ENCODE data around the gene JAKMIP1.

Gene JAKMIP1

DNA sequence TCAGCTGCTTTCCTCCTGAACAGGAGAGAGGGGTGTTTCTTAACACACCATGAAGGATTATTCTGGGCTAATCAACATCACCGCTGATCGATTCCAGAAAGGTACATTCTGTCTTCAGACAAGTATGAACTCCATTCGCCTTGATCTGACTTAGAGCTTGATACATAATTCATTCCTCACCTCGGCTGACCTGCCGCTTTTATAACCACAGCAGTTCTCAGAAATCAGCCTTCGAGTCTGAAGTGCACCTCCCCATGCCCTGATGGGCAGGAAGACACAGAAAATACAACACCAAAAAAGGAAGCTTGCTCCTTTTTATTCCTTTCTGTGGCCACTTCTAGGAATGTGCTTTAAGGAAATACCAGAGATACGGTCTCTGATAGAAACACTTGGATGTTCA is 85.7 kb downstream of the JAKMIP1 start:
- Histone ChIP-seq H3K36me3 (ENCODE audit: control insufficient read depth in 1 of 2, insufficient read depth in 2 of 2, low read length in 2 of 2) (no peaks in the 10 kb centered on the region), H3K4me1 (ENCODE audit: control insufficient read depth in 1 of 2, insufficient read depth in 2 of 2, low read length in 2 of 2) (no peaks in the 10 kb centered on the region), H3K9me3 (ENCODE audit: control insufficient read depth in 1 of 2, low read length in 2 of 2) (no peaks in the 10 kb centered on the region), H3K9ac (ENCODE audit: low read depth in 1 of 2, low read length in 2 of 2) (no peak overlapping the region), H3K27ac (ENCODE audit: low read depth, low read length) (no peak overlapping the region), H3K27me3 (ENCODE audit: control insufficient read depth in 1 of 2, insufficient read depth in 2 of 2, low read length in 2 of 2) (peaks cover 0 to 10% of the 10 kb centered on the region in 2 donors), H3K4me3 (ENCODE audit: low read depth in 1 of 2, low read length in 2 of 2) (no peak overlapping the region)

DNA sequence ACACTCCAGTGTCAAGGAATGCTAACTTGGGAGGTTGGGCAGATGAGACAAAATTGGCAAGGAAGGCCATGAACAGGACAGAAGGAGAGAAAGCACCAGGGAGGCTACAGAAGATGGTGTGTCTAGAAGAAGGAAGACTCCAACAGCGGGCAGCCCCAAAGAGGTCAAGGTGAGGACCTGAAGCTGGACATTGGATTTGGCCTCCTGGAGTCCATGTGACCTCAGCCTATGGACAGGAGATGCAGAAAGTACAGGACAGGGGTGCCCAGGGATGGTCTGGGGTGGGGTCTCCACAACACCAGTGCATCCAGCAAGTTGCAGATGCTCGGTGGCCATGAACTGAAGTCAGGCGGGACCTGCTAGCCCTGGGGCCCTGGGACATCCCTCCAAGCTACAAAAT is 86.2 kb downstream of the JAKMIP1 start:
- Histone ChIP-seq H3K9ac (ENCODE audit: low read depth in 1 of 2, low read length in 2 of 2) (no peak overlapping the region), H3K27me3 (ENCODE audit: control insufficient read depth in 1 of 2, insufficient read depth in 2 of 2, low read length in 2 of 2) (peaks cover 0 to 10% of the 10 kb centered on the region in 2 donors), H3K9me3 (ENCODE audit: control insufficient read depth in 1 of 2, low read length in 2 of 2) (no peaks in the 10 kb centered on the region), H3K4me1 (ENCODE audit: control insufficient read depth in 1 of 2, insufficient read depth in 2 of 2, low read length in 2 of 2) (no peaks in the 10 kb centered on the region), H3K36me3 (ENCODE audit: control insufficient read depth in 1 of 2, insufficient read depth in 2 of 2, low read length in 2 of 2) (no peaks in the 10 kb centered on the region), H3K27ac (ENCODE audit: low read depth, low read length) (no peak overlapping the region), H3K4me3 (ENCODE audit: low read depth in 1 of 2, low read length in 2 of 2) (no peak overlapping the region)

DNA sequence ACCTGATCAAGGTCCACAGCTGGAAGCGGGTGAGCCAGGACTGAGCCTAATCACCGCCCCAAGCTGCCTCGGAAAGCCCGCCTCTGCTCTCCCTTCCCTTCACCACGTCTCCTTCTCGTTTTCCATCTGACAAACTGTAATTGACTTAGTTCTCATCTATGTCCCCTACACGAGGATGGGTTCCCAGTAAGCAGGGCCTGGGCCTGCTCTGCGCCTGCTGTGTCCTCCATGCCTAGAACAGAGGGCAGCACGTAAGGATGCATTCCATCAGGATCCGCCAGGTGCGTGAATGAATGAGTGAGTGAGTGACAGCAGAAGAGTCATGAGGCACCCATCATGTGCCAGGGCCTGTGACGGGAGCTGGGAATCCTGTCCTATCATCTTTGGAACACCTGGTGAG is 86.7 kb downstream of the JAKMIP1 start:
- Histone ChIP-seq H3K27ac (ENCODE audit: low read depth, low read length) (no peak overlapping the region), H3K4me3 (ENCODE audit: low read depth in 1 of 2, low read length in 2 of 2) (no peak overlapping the region), H3K4me1 (ENCODE audit: control insufficient read depth in 1 of 2, insufficient read depth in 2 of 2, low read length in 2 of 2) (no peaks in the 10 kb centered on the region), H3K27me3 (ENCODE audit: control insufficient read depth in 1 of 2, insufficient read depth in 2 of 2, low read length in 2 of 2) (peaks cover 0 to 10% of the 10 kb centered on the region in 2 donors), H3K9ac (ENCODE audit: low read depth in 1 of 2, low read length in 2 of 2) (no peak overlapping the region), H3K9me3 (ENCODE audit: control insufficient read depth in 1 of 2, low read length in 2 of 2) (no peaks in the 10 kb centered on the region), H3K36me3 (ENCODE audit: control insufficient read depth in 1 of 2, insufficient read depth in 2 of 2, low read length in 2 of 2) (no peaks in the 10 kb centered on the region)

DNA sequence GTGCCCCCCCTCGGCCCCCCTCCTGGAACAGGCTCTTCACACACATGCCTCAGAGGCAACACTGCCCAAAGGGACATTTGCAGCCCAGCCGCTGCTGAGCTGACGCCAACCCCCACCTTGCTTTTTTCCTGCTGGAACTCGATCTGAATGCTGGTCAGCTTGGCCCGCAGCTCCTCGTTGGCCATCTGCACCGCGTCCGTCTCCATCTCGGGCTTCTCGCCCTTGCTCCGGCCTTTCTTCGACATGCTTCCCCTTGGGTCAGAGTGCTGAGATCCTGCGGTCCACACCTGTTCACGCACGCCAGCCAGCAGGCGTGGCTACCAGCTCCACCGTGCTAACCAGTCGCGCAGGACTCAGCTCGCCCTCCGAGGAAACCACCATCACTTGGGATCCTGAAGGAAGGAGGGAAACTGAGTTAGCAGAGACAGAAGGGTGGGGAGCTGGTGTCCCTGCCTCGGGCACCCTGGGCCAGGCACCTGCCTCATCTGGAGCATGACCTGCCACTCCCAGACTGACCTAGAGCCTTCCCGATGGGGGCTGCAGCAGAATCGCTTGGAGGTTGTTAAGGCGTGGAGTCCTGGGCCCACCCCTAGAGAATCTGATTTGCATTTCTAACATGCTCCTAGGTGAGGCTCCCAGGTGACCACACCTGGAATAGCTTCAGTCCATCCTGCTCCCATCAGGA is 87.6 kb downstream of the JAKMIP1 start:
- no peaks in the 10 kb centered on the region for H3K36me3 ChIP-seq (ENCODE audit: control insufficient read depth in 1 of 2, insufficient read depth in 2 of 2, low read length in 2 of 2)
- no peak overlapping the region for H3K4me3 ChIP-seq (ENCODE audit: low read depth in 1 of 2, low read length in 2 of 2)
- H3K4me1 ChIP-seq (ENCODE audit: control insufficient read depth in 1 of 2, insufficient read depth in 2 of 2, low read length in 2 of 2), result no peaks in the 10 kb centered on the region
- H3K27me3 ChIP-seq (ENCODE audit: control insufficient read depth in 1 of 2, insufficient read depth in 2 of 2, low read length in 2 of 2), result peaks cover 0 to 10% of the 10 kb centered on the region in 2 donors
- H3K27ac ChIP-seq (ENCODE audit: low read depth, low read length), result no peak overlapping the region
- no peaks in the 10 kb centered on the region for H3K9me3 ChIP-seq (ENCODE audit: control insufficient read depth in 1 of 2, low read length in 2 of 2)
- H3K9ac ChIP-seq (ENCODE audit: low read depth in 1 of 2, low read length in 2 of 2), result no peak overlapping the region

DNA sequence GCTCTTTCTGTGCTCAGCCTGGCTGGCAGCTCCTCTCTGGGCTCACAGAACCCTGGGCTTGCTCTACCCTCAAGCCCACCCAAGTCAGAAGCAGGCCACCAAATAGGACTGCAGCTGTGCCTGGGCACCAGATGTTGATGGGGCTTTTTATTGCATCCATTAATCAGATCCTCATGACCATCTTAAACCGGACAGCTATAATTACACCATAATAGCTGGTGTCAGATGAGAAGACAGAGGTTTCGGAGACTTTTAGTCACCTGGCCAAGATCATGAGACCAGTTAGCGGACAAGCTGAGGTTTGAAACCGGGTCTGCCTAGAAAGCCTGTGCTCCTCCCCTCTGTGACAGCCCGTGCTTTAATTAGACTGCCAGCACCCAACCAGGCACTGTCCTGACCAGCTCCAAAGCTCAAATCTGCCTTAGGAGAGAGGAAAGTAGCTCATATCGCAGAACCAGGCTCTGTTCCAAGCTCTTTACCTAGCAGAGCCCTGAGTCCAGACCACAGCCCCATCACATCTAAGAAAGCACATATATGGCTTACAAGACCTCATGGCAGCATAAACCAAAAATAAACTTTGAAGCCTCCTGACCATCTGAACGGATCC is 88.9 kb downstream of the JAKMIP1 start:
- Histone ChIP-seq H3K4me3 (ENCODE audit: low read depth in 1 of 2, low read length in 2 of 2) (no peak overlapping the region), H3K9ac (ENCODE audit: low read depth in 1 of 2, low read length in 2 of 2) (no peak overlapping the region), H3K4me1 (ENCODE audit: control insufficient read depth in 1 of 2, insufficient read depth in 2 of 2, low read length in 2 of 2) (no peaks in the 10 kb centered on the region), H3K9me3 (ENCODE audit: control insufficient read depth in 1 of 2, low read length in 2 of 2) (no peaks in the 10 kb centered on the region), H3K27me3 (ENCODE audit: control insufficient read depth in 1 of 2, insufficient read depth in 2 of 2, low read length in 2 of 2) (peaks cover 0 to 10% of the 10 kb centered on the region in 2 donors), H3K27ac (ENCODE audit: low read depth, low read length) (no peak overlapping the region), H3K36me3 (ENCODE audit: control insufficient read depth in 1 of 2, insufficient read depth in 2 of 2, low read length in 2 of 2) (no peaks in the 10 kb centered on the region)

DNA sequence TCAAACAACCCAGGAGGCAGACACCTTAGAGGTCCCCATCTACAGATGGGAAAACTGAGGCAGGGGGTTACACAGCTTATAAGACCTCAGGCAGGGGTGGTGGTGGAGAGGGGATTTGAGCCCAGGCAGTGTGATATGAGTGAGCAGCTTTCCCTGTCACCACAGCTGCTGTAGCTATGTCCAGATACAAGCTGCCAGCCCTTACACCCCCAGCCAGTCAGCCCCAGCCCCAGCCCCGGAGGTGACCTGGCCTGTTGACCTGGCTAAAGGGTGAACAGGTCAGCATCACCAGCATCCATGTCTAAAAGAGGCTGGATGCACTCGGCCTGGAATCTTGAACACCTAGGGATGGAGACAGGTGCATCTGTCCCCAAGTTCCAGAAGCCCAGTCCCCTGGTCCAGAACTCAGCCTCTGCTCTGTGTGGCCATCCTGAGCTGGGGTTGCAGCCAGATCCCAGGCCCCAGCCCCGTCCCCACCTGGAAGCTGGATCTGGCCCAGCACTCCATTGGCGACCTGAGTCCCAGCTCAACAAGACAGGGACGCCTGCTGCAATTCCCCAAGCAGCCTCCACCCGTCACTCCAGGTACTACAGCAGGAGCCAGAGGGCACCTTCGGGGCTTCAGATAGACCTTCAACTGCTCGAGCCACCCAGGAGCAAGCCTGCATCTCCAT is 89.5 kb downstream of the JAKMIP1 start:
- no peaks in the 10 kb centered on the region for H3K36me3 ChIP-seq (ENCODE audit: control insufficient read depth in 1 of 2, insufficient read depth in 2 of 2, low read length in 2 of 2)
- H3K4me3 ChIP-seq (ENCODE audit: low read depth in 1 of 2, low read length in 2 of 2), result no peak overlapping the region
- H3K9me3 ChIP-seq (ENCODE audit: control insufficient read depth in 1 of 2, low read length in 2 of 2), result no peaks in the 10 kb centered on the region
- no peaks in the 10 kb centered on the region for H3K4me1 ChIP-seq (ENCODE audit: control insufficient read depth in 1 of 2, insufficient read depth in 2 of 2, low read length in 2 of 2)
- no peak overlapping the region for H3K27ac ChIP-seq (ENCODE audit: low read depth, low read length)
- H3K9ac ChIP-seq (ENCODE audit: low read depth in 1 of 2, low read length in 2 of 2), result no peak overlapping the region
- H3K27me3 ChIP-seq (ENCODE audit: control insufficient read depth in 1 of 2, insufficient read depth in 2 of 2, low read length in 2 of 2), result peaks cover 0 to 8% of the 10 kb centered on the region in 2 donors

DNA sequence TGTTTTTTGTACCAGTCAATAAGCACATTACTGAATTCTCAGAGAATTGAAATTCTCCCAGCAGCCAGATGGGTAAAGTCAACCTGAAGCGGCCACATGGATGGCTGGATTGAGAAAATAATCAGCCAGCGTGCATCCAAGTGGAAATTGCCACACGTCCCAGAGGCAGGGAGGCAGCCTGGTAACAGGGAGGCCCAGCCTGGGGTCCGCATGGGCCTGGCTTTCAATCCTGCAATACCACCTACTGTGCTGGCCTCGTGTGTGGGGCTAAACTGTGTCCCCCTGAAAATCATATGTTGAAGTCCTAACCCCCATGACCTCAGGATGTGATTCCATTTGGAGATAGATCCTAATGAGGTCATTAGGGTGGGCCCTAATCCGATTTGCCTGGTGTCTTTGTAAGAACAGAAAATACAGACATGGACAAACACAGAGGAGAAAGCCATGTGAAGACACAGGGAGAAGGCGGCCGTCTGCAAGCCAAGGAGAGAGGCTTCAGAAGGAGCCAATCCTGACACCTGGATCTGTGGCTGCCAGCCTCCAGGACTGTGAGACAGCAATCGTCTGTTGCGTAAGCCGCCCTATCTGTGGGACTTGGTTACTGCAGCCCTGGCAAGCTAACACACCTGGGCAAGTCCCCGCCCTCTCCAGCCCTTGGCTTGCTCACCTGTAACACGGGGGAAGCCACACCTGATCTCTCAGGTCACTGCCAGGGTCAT is 90.3 kb downstream of the JAKMIP1 start:
- peaks cover 0 to 11% of the 10 kb centered on the region in 2 donors for H3K27me3 ChIP-seq (ENCODE audit: control insufficient read depth in 1 of 2, insufficient read depth in 2 of 2, low read length in 2 of 2)
- H3K4me1 ChIP-seq (ENCODE audit: control insufficient read depth in 1 of 2, insufficient read depth in 2 of 2, low read length in 2 of 2), result no peaks in the 10 kb centered on the region
- H3K4me3 ChIP-seq (ENCODE audit: low read depth in 1 of 2, low read length in 2 of 2), result no peak overlapping the region
- H3K27ac ChIP-seq (ENCODE audit: low read depth, low read length), result no peak overlapping the region
- H3K36me3 ChIP-seq (ENCODE audit: control insufficient read depth in 1 of 2, insufficient read depth in 2 of 2, low read length in 2 of 2), result no peaks in the 10 kb centered on the region
- no peaks in the 10 kb centered on the region for H3K9me3 ChIP-seq (ENCODE audit: control insufficient read depth in 1 of 2, low read length in 2 of 2)
- H3K9ac ChIP-seq (ENCODE audit: low read depth in 1 of 2, low read length in 2 of 2), result no peak overlapping the region

DNA sequence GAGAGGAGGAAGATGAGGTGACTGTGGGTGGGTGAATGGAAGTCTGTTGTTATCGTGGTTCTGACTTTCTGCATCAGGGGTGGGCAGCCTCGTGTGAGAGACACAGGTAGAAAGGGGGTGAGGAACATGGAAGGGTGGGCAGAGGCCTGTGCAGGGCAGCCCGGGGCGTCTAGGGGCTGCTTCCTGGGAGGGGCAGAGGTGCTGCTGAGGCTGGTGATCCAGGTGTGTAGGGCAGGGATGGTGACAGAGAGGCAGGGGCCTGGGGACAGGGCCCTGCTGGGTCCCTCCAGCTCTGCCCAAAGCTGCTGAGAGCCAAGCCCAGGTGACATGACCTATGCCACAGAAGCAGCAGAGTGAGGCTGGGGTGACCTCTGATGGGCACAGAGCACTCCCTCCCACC is 92.5 kb downstream of the JAKMIP1 start:
- Histone ChIP-seq H3K27ac (ENCODE audit: low read depth, low read length) (no peak overlapping the region), H3K27me3 (ENCODE audit: control insufficient read depth in 1 of 2, insufficient read depth in 2 of 2, low read length in 2 of 2) (peaks cover 0 to 4% of the 10 kb centered on the region in 2 donors), H3K4me1 (ENCODE audit: control insufficient read depth in 1 of 2, insufficient read depth in 2 of 2, low read length in 2 of 2) (no peaks in the 10 kb centered on the region), H3K36me3 (ENCODE audit: control insufficient read depth in 1 of 2, insufficient read depth in 2 of 2, low read length in 2 of 2) (no peaks in the 10 kb centered on the region), H3K4me3 (ENCODE audit: low read depth in 1 of 2, low read length in 2 of 2) (no peak overlapping the region), H3K9ac (ENCODE audit: low read depth in 1 of 2, low read length in 2 of 2) (no peak overlapping the region), H3K9me3 (ENCODE audit: control insufficient read depth in 1 of 2, low read length in 2 of 2) (no peaks in the 10 kb centered on the region)

DNA sequence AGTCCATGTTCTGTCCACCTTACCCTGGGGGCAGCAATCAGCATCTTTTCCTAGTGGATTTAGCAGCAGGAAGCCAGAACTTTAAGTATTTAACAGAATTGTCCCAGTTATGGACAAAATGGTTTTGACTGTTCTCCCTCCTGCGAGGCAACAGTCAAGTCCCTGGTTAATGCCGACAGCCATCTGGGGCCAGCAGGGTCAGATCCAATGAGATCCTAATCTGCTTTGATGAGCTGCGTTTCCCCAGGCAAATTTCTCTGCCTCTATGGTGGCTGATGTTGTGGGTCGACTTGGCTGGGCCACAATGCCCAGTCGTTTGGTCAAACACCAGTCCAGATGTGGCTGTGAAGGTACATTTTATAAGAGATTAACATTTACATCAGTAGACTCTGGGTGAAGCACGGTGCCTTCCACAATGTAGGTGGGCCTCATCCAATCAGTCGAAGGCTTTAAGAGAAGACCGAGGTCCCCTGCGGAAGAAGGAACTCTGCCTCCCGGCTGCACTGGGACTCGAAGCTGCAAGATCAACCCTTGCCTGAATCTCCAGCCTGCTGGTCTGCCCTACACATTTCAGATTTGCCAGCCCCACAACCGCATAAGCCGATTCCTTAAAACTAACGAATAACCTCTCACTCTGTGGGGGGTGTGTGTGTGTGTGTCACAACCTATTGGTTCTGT is 93.1 kb downstream of the JAKMIP1 start:
- Histone ChIP-seq H3K4me3 (ENCODE audit: low read depth in 1 of 2, low read length in 2 of 2) (no peak overlapping the region), H3K36me3 (ENCODE audit: control insufficient read depth in 1 of 2, insufficient read depth in 2 of 2, low read length in 2 of 2) (no peaks in the 10 kb centered on the region), H3K27ac (ENCODE audit: low read depth, low read length) (no peak overlapping the region), H3K9me3 (ENCODE audit: control insufficient read depth in 1 of 2, low read length in 2 of 2) (no peaks in the 10 kb centered on the region), H3K4me1 (ENCODE audit: control insufficient read depth in 1 of 2, insufficient read depth in 2 of 2, low read length in 2 of 2) (no peaks in the 10 kb centered on the region), H3K27me3 (ENCODE audit: control insufficient read depth in 1 of 2, insufficient read depth in 2 of 2, low read length in 2 of 2) (peaks cover 0 to 4% of the 10 kb centered on the region in 2 donors), H3K9ac (ENCODE audit: low read depth in 1 of 2, low read length in 2 of 2) (no peak overlapping the region)
